NCI-H69 (cell line): ENCODE results near the gene CNGA2.
A peak's percentile ranks its signal among the peaks of the same experiment; 100 is the strongest.
"Not testable (repeated sequence)": the region's sequence is repeated elsewhere in the genome, so short reads cannot be mapped to it uniquely, and the experiment has no call there.

Experiments used
- DNase-seq: peaks from one replicate; lab custom pipeline; 2025; lab: John Stamatoyannopoulos, UW

Gene CNGA2

GRCh38 chrX:151734446-151734845 is at the start of gene CNGA2:
Gene CNGA2, plus strand, starts transcription at chrX:151734746. Its CDS starts 3,738 bp downstream, at chrX:151738484.
- no peak for DNase-seq

- DNase-seq: no peak
Measured at GRCh38 chrX:151687635-151688034, 46.9 kb upstream of the CNGA2 start.

- no peak for DNase-seq
Measured at GRCh38 chrX:151688695-151689094, 45.9 kb upstream of the CNGA2 start.

GRCh38 chrX:151692825-151693224 is 41.7 kb upstream of the CNGA2 start:
- DNase-seq: no peak

- DNase-seq: no peak
Measured at GRCh38 chrX:151694121-151694520, 40.4 kb upstream of the CNGA2 start.

GRCh38 chrX:151694661-151695582 is 39.6 kb upstream of the CNGA2 start, which contains the start of gene PRRG3:
Gene PRRG3, plus strand, starts transcription at chrX:151695458. Its CDS starts 3,357 bp downstream, at chrX:151698815.
- no peak for DNase-seq

GRCh38 chrX:151695583-151696340 is 38.8 kb upstream of the CNGA2 start:
- no peak for DNase-seq

GRCh38 chrX:151697082-151697481 is 37.5 kb upstream of the CNGA2 start:
- not testable (repeated sequence) for DNase-seq

- no peak for DNase-seq
Measured at GRCh38 chrX:151697522-151697921, 37.0 kb upstream of the CNGA2 start.

GRCh38 chrX:151698485-151698884 is 36.1 kb upstream of the CNGA2 start:
- DNase-seq: no peak

- no peak for DNase-seq
Measured at GRCh38 chrX:151699746-151700145, 34.8 kb upstream of the CNGA2 start.

- no peak for DNase-seq
Measured at GRCh38 chrX:151700581-151700980, 34.0 kb upstream of the CNGA2 start.

GRCh38 chrX:151701071-151701470 is 33.5 kb upstream of the CNGA2 start:
- DNase-seq: no peak

GRCh38 chrX:151701531-151701930 is 33.0 kb upstream of the CNGA2 start:
- DNase-seq: no peak

GRCh38 chrX:151702026-151702714 is 32.4 kb upstream of the CNGA2 start:
- no peak for DNase-seq

GRCh38 chrX:151702741-151703340 is 31.7 kb upstream of the CNGA2 start:
- no peak for DNase-seq

- peak; percentile 2 for DNase-seq
Measured at GRCh38 chrX:151703487-151703886, 31.1 kb upstream of the CNGA2 start.

GRCh38 chrX:151704041-151704663 is 30.4 kb upstream of the CNGA2 start:
- no peak for DNase-seq

- DNase-seq: no peak
Measured at GRCh38 chrX:151708821-151709220, 25.7 kb upstream of the CNGA2 start.

- DNase-seq: no peak
Measured at GRCh38 chrX:151710457-151710856, 24.1 kb upstream of the CNGA2 start.

- DNase-seq: no peak
Measured at GRCh38 chrX:151711154-151711553, 23.4 kb upstream of the CNGA2 start.
